Subcutaneous adipose tissue (tissue), 4 donors: ENCODE measurements around the gene PROSER2. TPM values are rescaled to one million over a fixed set of nuclear protein-coding genes. Genes with fewer than 3 reads are reported as not detected.

Source experiments
- CTCF ChIP-seq: fragments of 450-650 bp; IDR thresholded peaks from one replicate; pipeline ENCODE4 v1.5.1; 2016; ENCODE audit warnings: low read depth, mild to moderate bottlenecking, control low read depth, antibody characterized with exemption, moderate library complexity
- total RNA-seq, 4 donors: library from RNA; depleted of rRNA; stranded (reverse); fragments of >200 nt; gene quantifications; one replicate each; pipeline ENCODE4 v1.1.0, GENCODE V29; 2016

PROSER2 gene
- total RNA-seq, 4 donors from 2014 or later: 3.4 to 8.1 (median 5.3) TPM

- no peak for TF ChIP-seq CTCF
Observed at GRCh38 chr10:11822026-11822756, 965 bp upstream of the PROSER2 start.

GRCh38 chr10:11822809-11823121, 391 bp upstream of the PROSER2 start:
- no peak for TF ChIP-seq CTCF

GRCh38 chr10:11823989-11824346, 812 bp downstream of the PROSER2 start:
- no peak for TF ChIP-seq CTCF

GRCh38 chr10:11824376-11824775, 1.2 kb downstream of the PROSER2 start:
- no peak for TF ChIP-seq CTCF

- no peak for TF ChIP-seq CTCF
Observed at GRCh38 chr10:11824825-11825224, 1.7 kb downstream of the PROSER2 start.

- TF ChIP-seq CTCF: no peak
Observed at GRCh38 chr10:11825796-11826414, 2.7 kb downstream of the PROSER2 start.

- no peak for TF ChIP-seq CTCF
Observed at GRCh38 chr10:11827006-11827405, 3.9 kb downstream of the PROSER2 start.
